Lower leg skin (tissue), 3 donors: ENCODE results near the gene C14orf119.

ENCODE experiments used
- POLR2A ChIP-seq, 2 donors: fragments of 450-650 bp; IDR thresholded peaks; one replicate each; pipeline ENCODE4 v1.6.1; 2016 to 2017; ENCODE audit warnings: antibody characterized with exemption in 2 of 2, mild to moderate bottlenecking in 1 of 2, moderate library complexity in 1 of 2
- TF ChIP-seq, protein P1 (sequence below), 3 donors: fragments of 450-650 bp; IDR thresholded peaks; one replicate each; pipeline ENCODE4 v1.5.1; 2016; ENCODE audit warnings: antibody characterized with exemption in 3 of 3, mild to moderate bottlenecking in 3 of 3, moderate library complexity in 2 of 3

DNA sequence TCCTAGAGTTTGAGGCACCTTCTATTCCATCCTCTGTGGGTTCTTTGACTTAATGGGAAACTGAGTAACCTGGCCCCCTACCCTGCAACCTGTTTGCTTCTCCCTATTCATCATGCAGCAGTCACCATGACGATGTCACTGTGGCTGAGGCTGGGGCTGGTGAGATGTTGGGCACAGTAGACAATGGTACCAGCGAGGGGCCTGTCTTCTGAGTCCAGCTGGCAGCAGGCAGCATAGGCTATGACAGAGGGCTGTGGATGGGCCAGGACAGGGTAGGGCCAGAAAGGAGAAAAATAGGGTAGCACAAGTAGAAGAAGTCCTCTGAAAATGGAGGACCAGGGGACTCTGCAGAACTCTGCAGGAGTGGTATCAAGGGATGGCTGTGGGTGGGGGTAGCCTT, 7.5 kb downstream of the C14orf119 start:
- TF ChIP-seq, protein P1, sequence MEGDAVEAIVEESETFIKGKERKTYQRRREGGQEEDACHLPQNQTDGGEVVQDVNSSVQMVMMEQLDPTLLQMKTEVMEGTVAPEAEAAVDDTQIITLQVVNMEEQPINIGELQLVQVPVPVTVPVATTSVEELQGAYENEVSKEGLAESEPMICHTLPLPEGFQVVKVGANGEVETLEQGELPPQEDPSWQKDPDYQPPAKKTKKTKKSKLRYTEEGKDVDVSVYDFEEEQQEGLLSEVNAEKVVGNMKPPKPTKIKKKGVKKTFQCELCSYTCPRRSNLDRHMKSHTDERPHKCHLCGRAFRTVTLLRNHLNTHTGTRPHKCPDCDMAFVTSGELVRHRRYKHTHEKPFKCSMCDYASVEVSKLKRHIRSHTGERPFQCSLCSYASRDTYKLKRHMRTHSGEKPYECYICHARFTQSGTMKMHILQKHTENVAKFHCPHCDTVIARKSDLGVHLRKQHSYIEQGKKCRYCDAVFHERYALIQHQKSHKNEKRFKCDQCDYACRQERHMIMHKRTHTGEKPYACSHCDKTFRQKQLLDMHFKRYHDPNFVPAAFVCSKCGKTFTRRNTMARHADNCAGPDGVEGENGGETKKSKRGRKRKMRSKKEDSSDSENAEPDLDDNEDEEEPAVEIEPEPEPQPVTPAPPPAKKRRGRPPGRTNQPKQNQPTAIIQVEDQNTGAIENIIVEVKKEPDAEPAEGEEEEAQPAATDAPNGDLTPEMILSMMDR (IDR thresholded peaks at IDR 0.05), result no peak
- no peak for TF ChIP-seq POLR2A (IDR thresholded peaks at IDR 0.05)
